ENCODE measurements around the gene ITPRID1. TPM values are rescaled to one million over a fixed set of nuclear protein-coding genes. Genes with fewer than 3 reads are reported as not detected.

Gene ITPRID1
- total RNA-seq, 1 donor from 2014 or later, result not detected

DNA sequence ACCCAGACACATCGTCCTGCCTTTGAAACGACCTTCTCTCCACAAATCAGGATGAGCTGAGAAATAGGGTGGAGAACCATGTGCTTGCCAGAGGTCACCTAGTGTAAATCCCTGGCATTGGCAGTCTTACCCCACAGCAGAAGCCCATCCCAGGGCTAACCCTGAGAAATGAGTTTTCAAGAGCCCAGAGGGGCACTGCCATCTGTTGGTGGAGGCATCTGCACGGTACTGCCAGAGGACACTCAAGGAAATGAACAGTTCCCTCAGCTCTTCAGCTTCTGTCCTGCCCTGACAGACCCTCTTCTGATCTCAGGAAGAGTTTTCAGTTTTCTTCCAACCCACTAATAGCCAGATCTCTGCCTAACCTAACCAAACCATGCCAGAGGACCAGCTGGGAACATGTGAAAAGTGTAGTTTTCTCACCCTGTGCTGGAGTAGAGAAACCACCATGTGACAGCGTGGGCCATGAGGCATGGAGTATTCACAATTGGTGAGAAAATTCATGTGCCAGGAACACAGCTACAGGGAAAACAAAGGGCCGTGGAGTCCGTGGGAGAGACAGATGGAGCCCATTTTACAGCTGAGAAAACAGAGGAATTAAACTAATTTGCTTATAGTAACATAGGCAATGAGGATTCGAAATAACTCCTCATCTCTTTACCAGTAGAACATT, 37.7 kb upstream of the ITPRID1 start:
- intact Hi-C loops (cut with micrococcal nuclease), result no loop called here

DNA sequence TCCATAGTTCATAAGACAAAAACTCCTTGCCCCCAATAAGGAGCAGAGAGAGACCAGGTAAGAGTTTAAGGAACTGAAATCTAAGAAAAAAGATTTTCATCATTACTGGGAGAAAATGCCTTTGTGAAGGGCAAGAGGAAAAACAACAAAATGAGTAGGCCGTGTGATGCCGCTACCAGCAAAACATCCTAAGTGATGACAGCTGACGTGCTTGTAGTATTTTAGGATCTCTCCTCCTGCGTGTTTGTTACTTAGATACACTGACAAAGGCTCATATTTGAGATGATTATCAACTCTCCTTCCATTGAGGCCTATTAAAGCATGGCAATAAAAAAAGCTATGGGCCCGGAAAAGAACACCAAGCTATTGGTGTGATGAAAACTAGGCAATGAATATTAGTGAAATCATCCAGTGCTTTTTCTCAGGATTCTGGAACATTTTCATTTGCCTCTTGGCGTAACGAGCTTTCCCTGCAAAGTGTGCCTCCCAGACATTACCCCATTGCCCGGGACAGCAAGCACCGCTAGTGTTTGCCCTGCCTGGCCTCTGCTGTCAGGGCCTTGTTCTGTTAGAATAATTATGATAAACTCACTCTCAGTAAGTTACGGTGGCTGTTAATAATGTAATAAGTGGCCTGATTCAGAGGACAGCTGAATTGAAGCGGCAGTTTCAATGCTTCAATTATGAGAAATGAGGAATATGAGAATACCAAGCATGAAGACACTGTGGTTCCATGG, 36.8 kb upstream of the ITPRID1 start:
- peaks cover 31% of the 10 kb centered on the region for H3K27me3 ChIP-seq (ENCODE audit: low read depth)
- H3K27ac ChIP-seq (replicated peaks), result no peak overlapping the region
- TF ChIP-seq, protein P1, sequence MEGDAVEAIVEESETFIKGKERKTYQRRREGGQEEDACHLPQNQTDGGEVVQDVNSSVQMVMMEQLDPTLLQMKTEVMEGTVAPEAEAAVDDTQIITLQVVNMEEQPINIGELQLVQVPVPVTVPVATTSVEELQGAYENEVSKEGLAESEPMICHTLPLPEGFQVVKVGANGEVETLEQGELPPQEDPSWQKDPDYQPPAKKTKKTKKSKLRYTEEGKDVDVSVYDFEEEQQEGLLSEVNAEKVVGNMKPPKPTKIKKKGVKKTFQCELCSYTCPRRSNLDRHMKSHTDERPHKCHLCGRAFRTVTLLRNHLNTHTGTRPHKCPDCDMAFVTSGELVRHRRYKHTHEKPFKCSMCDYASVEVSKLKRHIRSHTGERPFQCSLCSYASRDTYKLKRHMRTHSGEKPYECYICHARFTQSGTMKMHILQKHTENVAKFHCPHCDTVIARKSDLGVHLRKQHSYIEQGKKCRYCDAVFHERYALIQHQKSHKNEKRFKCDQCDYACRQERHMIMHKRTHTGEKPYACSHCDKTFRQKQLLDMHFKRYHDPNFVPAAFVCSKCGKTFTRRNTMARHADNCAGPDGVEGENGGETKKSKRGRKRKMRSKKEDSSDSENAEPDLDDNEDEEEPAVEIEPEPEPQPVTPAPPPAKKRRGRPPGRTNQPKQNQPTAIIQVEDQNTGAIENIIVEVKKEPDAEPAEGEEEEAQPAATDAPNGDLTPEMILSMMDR (IDR thresholded peaks at IDR 0.05; ENCODE audit: borderline replicate concordance), result no peak
- no peaks in the 10 kb centered on the region for H3K9me3 ChIP-seq (replicated peaks)
- intact Hi-C loops (cut with micrococcal nuclease), result no loop called here
- H3K4me3 ChIP-seq, result no peak overlapping the region
- no peaks in the 10 kb centered on the region for H3K4me1 ChIP-seq
- DNase-seq, result no peak
- no peaks in the 10 kb centered on the region for H3K36me3 ChIP-seq

More for the DNA sequence above, 37.7 kb upstream of the ITPRID1 start:
- Histone ChIP-seq H3K4me3 (no peak overlapping the region), H3K4me1 (no peaks in the 10 kb centered on the region), H3K36me3 (no peaks in the 10 kb centered on the region), H3K27ac (replicated peaks) (no peak overlapping the region), H3K27me3 (ENCODE audit: low read depth) (peaks cover 36% of the 10 kb centered on the region), H3K9me3 (replicated peaks) (no peaks in the 10 kb centered on the region)
- DNase-seq, result no peak
- TF ChIP-seq, protein P1 (IDR thresholded peaks at IDR 0.05; ENCODE audit: borderline replicate concordance), result no peak

DNA sequence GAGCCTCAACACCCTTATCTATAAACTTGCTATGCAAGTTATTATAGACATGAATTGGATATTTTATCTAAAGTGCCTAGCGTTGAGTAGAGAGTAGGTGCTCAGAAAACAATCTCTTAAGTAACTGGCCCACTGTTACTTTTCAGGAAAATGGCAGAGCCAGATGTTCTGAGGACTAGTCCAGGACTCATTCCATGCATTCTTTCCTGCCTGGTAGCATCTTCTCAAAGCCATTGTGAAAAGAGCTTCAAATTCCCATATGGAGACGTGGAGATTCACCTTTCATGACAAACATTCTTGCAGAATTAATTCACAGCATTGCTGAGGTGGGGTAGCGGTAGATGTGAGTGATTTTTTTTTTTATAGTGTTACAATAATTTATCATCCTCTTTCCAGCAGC, 35.9 kb upstream of the ITPRID1 start:
- intact Hi-C loops (cut with micrococcal nuclease), result no loop called here
- Histone ChIP-seq H3K4me3 (no peak overlapping the region), H3K9me3 (replicated peaks) (no peaks in the 10 kb centered on the region), H3K27ac (replicated peaks) (no peak overlapping the region), H3K4me1 (no peaks in the 10 kb centered on the region), H3K27me3 (ENCODE audit: low read depth) (peaks cover 21% of the 10 kb centered on the region), H3K36me3 (no peaks in the 10 kb centered on the region)
- TF ChIP-seq, protein P1 (IDR thresholded peaks at IDR 0.05; ENCODE audit: borderline replicate concordance), result no peak
- no peak for DNase-seq

DNA sequence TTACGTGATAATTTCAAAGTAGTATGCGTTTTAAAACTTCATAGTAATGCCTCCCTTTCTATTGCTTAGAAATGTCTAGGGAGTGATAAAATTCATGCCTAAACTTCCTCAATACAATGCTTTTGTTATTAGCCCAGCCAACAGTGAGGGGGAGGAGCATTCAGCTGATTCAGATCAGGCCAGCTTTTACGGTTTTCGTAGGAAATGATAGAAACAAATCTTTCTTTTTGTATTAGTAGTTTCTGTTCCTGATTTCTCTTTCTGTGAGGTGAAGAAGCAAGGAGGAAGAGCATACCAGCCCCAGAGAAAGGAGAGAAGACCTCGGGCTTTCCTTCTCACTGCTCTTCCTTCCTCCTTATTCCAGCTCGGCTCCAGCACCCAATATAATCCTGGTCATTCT, 35.2 kb upstream of the ITPRID1 start:
- intact Hi-C loops (cut with micrococcal nuclease), result no loop called here
- H3K36me3 ChIP-seq, result no peaks in the 10 kb centered on the region
- no peak overlapping the region for H3K27ac ChIP-seq (replicated peaks)
- H3K4me3 ChIP-seq, result no peak overlapping the region
- H3K9me3 ChIP-seq (replicated peaks), result no peaks in the 10 kb centered on the region
- peaks cover 17% of the 10 kb centered on the region for H3K27me3 ChIP-seq (ENCODE audit: low read depth)
- DNase-seq, result no peak
- no peaks in the 10 kb centered on the region for H3K4me1 ChIP-seq
- TF ChIP-seq, protein P1 (IDR thresholded peaks at IDR 0.05; ENCODE audit: borderline replicate concordance), result no peak

DNA sequence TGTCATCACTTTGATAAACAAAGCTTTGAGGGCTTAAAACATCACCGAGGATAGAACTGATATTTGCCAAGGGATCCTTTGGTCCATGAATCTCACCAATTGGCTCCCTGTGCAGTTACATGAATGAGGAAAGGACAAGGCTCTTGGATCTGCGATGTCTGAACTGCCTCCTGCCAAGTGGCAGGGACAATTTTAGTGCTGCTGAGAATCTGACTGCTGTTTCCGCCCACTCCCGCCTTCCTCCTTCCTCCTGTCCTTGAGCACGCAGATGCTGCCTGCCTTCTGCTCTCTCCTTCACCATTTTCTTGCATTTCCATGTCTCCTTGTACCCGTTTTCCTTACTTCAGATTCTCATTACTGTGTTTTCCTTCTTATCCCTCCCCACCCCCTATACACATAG, 26.8 kb upstream of the ITPRID1 start:
- Histone ChIP-seq H3K27ac (replicated peaks) (no peak overlapping the region), H3K4me1 (no peaks in the 10 kb centered on the region), H3K4me3 (no peak overlapping the region), H3K9me3 (replicated peaks) (no peaks in the 10 kb centered on the region), H3K27me3 (ENCODE audit: low read depth) (peaks cover 51% of the 10 kb centered on the region), H3K36me3 (no peaks in the 10 kb centered on the region)
- DNase-seq, result no peak
- TF ChIP-seq, protein P1 (IDR thresholded peaks at IDR 0.05; ENCODE audit: borderline replicate concordance), result no peak
- intact Hi-C loops (cut with micrococcal nuclease), result no loop called here
